ENCODE measurements around the gene FGF12. TPM values are rescaled to one million over a fixed set of nuclear protein-coding genes. Genes with fewer than 3 reads are reported as not detected.

The FGF12 gene
- total and polyA plus RNA-seq, 2 experiments from 2014 or later: 6.0 to 14.3 TPM

DNA sequence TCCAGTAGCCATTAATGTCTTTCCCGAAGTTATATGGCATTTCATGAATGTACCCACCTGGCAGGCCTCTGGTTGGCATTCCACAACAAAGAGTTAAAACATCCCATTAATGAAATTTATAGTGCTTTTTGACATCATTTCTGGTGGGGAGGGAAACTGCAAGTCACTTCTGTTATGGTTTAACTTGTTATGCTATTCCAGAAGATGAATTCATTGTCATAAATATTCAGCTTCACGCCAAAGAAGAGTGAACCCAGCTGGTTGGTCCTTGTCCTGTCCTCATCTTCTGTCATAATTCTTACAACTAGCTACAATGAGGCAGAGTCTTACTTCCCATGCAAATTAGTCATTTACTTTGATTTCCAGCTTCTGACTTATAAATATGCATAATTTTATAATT is 471.5 kb downstream of the FGF12 start:
- Histone ChIP-seq H3K79me2 (replicated peaks; ENCODE audit: insufficient read depth) (no peaks in the 10 kb centered on the region), H3K4me2 (no peak overlapping the region), H3K36me3 (ENCODE audit: insufficient read depth) (no peaks in the 10 kb centered on the region), H3K27ac (ENCODE audit: low read depth) (no peak overlapping the region), H3F3A (replicated peaks; ENCODE audit: low read depth) (no peaks in the 10 kb centered on the region), H3K4me3 (no peak overlapping the region), H4K20me1 (replicated peaks; ENCODE audit: insufficient read depth) (no peaks in the 10 kb centered on the region), H3K27me3 (ENCODE audit: insufficient read depth) (no peaks in the 10 kb centered on the region), H2AFZ (no peak overlapping the region), H3K9me2 (ENCODE audit: insufficient read depth) (no peaks in the 10 kb centered on the region), H3K4me1 (ENCODE audit: insufficient read depth) (no peaks in the 10 kb centered on the region)
- H3K27me3 Mint-ChIP-seq (ENCODE audit: insufficient read depth, low read depth, poor library complexity): peaks cover under 1% of the 10 kb centered on the region
- DNase-seq (ENCODE audit: low spot score) (no peak), ATAC-seq (no peak)
- TF ChIP-seq EZH2 (IDR thresholded peaks at IDR 0.05; ENCODE audit: low read depth, unreplicated experiment) (no peak), ZNF114 (CRISPR knock-in tag; IDR thresholded peaks at IDR 0.05) (no peak), STAT1 (IDR thresholded peaks at IDR 0.05; ENCODE audit: unreplicated experiment) (no peak), JUNB (IDR thresholded peaks at IDR 0.05; ENCODE audit: unreplicated experiment) (no peak), POLR2AphosphoS5 (IDR thresholded peaks at IDR 0.05; ENCODE audit: low read depth) (no peak), ZNF331 (CRISPR knock-in tag; IDR thresholded peaks at IDR 0.05; ENCODE audit: low read depth) (no peak), CREB1 (CRISPR knock-in tag; IDR thresholded peaks at IDR 0.05; ENCODE audit: low read depth) (no peak), NANOG (IDR thresholded peaks at IDR 0.05; ENCODE audit: borderline replicate concordance) (no peak), EZH2phosphoT487 (IDR thresholded peaks at IDR 0.05; ENCODE audit: unreplicated experiment) (no peak)
- TF ChIP-seq, protein P1, sequence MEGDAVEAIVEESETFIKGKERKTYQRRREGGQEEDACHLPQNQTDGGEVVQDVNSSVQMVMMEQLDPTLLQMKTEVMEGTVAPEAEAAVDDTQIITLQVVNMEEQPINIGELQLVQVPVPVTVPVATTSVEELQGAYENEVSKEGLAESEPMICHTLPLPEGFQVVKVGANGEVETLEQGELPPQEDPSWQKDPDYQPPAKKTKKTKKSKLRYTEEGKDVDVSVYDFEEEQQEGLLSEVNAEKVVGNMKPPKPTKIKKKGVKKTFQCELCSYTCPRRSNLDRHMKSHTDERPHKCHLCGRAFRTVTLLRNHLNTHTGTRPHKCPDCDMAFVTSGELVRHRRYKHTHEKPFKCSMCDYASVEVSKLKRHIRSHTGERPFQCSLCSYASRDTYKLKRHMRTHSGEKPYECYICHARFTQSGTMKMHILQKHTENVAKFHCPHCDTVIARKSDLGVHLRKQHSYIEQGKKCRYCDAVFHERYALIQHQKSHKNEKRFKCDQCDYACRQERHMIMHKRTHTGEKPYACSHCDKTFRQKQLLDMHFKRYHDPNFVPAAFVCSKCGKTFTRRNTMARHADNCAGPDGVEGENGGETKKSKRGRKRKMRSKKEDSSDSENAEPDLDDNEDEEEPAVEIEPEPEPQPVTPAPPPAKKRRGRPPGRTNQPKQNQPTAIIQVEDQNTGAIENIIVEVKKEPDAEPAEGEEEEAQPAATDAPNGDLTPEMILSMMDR (conservative IDR thresholded peaks at IDR 0.05; ENCODE audit: low read depth in 2 of 2): no peak
- TF ChIP-seq, protein P2, sequence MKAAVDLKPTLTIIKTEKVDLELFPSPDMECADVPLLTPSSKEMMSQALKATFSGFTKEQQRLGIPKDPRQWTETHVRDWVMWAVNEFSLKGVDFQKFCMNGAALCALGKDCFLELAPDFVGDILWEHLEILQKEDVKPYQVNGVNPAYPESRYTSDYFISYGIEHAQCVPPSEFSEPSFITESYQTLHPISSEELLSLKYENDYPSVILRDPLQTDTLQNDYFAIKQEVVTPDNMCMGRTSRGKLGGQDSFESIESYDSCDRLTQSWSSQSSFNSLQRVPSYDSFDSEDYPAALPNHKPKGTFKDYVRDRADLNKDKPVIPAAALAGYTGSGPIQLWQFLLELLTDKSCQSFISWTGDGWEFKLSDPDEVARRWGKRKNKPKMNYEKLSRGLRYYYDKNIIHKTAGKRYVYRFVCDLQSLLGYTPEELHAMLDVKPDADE (IDR thresholded peaks at IDR 0.05): no peak
- TF ChIP-seq, protein P3, sequence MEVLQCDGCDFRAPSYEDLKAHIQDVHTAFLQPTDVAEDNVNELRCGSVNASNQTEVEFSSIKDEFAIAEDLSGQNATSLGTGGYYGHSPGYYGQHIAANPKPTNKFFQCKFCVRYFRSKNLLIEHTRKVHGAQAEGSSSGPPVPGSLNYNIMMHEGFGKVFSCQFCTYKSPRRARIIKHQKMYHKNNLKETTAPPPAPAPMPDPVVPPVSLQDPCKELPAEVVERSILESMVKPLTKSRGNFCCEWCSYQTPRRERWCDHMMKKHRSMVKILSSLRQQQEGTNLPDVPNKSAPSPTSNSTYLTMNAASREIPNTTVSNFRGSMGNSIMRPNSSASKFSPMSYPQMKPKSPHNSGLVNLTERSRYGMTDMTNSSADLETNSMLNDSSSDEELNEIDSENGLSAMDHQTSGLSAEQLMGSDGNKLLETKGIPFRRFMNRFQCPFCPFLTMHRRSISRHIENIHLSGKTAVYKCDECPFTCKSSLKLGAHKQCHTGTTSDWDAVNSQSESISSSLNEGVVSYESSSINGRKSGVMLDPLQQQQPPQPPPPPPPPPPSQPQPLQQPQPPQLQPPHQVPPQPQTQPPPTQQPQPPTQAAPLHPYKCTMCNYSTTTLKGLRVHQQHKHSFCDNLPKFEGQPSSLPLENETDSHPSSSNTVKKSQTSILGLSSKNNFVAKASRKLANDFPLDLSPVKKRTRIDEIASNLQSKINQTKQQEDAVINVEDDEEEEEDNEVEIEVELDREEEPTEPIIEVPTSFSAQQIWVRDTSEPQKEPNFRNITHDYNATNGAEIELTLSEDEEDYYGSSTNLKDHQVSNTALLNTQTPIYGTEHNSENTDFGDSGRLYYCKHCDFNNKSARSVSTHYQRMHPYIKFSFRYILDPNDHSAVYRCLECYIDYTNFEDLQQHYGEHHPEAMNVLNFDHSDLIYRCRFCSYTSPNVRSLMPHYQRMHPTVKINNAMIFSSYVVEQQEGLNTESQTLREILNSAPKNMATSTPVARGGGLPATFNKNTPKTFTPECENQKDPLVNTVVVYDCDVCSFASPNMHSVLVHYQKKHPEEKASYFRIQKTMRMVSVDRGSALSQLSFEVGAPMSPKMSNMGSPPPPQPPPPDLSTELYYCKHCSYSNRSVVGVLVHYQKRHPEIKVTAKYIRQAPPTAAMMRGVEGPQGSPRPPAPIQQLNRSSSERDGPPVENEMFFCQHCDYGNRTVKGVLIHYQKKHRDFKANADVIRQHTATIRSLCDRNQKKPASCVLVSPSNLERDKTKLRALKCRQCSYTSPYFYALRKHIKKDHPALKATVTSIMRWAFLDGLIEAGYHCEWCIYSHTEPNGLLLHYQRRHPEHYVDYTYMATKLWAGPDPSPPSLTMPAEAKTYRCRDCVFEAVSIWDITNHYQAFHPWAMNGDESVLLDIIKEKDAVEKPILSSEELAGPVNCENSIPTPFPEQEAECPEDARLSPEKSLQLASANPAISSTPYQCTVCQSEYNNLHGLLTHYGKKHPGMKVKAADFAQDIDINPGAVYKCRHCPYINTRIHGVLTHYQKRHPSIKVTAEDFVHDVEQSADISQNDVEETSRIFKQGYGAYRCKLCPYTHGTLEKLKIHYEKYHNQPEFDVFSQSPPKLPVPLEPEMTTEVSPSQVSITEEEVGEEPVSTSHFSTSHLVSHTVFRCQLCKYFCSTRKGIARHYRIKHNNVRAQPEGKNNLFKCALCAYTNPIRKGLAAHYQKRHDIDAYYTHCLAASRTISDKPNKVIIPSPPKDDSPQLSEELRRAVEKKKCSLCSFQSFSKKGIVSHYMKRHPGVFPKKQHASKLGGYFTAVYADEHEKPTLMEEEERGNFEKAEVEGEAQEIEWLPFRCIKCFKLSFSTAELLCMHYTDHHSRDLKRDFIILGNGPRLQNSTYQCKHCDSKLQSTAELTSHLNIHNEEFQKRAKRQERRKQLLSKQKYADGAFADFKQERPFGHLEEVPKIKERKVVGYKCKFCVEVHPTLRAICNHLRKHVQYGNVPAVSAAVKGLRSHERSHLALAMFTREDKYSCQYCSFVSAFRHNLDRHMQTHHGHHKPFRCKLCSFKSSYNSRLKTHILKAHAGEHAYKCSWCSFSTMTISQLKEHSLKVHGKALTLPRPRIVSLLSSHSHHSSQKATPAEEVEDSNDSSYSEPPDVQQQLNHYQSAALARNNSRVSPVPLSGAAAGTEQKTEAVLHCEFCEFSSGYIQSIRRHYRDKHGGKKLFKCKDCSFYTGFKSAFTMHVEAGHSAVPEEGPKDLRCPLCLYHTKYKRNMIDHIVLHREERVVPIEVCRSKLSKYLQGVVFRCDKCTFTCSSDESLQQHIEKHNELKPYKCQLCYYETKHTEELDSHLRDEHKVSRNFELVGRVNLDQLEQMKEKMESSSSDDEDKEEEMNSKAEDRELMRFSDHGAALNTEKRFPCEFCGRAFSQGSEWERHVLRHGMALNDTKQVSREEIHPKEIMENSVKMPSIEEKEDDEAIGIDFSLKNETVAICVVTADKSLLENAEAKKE (CRISPR knock-in tag; IDR thresholded peaks at IDR 0.05): no peak
- TF ChIP-seq, protein P4, sequence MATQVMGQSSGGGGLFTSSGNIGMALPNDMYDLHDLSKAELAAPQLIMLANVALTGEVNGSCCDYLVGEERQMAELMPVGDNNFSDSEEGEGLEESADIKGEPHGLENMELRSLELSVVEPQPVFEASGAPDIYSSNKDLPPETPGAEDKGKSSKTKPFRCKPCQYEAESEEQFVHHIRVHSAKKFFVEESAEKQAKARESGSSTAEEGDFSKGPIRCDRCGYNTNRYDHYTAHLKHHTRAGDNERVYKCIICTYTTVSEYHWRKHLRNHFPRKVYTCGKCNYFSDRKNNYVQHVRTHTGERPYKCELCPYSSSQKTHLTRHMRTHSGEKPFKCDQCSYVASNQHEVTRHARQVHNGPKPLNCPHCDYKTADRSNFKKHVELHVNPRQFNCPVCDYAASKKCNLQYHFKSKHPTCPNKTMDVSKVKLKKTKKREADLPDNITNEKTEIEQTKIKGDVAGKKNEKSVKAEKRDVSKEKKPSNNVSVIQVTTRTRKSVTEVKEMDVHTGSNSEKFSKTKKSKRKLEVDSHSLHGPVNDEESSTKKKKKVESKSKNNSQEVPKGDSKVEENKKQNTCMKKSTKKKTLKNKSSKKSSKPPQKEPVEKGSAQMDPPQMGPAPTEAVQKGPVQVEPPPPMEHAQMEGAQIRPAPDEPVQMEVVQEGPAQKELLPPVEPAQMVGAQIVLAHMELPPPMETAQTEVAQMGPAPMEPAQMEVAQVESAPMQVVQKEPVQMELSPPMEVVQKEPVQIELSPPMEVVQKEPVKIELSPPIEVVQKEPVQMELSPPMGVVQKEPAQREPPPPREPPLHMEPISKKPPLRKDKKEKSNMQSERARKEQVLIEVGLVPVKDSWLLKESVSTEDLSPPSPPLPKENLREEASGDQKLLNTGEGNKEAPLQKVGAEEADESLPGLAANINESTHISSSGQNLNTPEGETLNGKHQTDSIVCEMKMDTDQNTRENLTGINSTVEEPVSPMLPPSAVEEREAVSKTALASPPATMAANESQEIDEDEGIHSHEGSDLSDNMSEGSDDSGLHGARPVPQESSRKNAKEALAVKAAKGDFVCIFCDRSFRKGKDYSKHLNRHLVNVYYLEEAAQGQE (IDR thresholded peaks at IDR 0.05; ENCODE audit: unreplicated experiment): no peak
- no peaks in the 10 kb centered on the region for H3K36me3 Mint-ChIP-seq (ENCODE audit: low read depth)
- no peak overlapping the region for H3K4me3 Mint-ChIP-seq
- no peak overlapping the region for H3K27ac Mint-ChIP-seq
- H3K4me1 Mint-ChIP-seq: peaks cover 2% of the 10 kb centered on the region; the same call in 2 of the 3 replicates
- no peaks in the 10 kb centered on the region for H3K9me3 Mint-ChIP-seq
